OCI-LY7 (cell line): ENCODE results near the gene EIF3L. TPM values are rescaled to one million over a fixed set of nuclear protein-coding genes. Genes with fewer than 3 reads are reported as not detected.

Source experiments
- BruUV-seq: library from RNA; stranded (reverse); fragments of 400-500 nt; replicated peaks from 2 replicates; lab custom pipeline; 2021; lab: Mats Ljungman, UMichigan
- CTCF ChIA-PET: fragments of 300-600 bp; sonication (Branson Sonifier 250); formaldehyde crosslinking; loops from one replicate; lab custom pipeline; 2022; ENCODE audit warnings: antibody characterized with exemption; ENCODE audit not compliant: unreplicated experiment; lab: Charles Lee
- POLR2A ChIA-PET: fragments of 300-600 bp; sonication (Branson Sonifier 250); formaldehyde crosslinking; loops from one replicate; lab custom pipeline; 2022; ENCODE audit warnings: antibody characterized with exemption; lab: Charles Lee
- DNase-seq: peaks from one replicate; pipeline ENCODE4 v3.0.0-alpha.2; 2015; ENCODE audit warnings: low spot score
- H2AFZ ChIP-seq: fragments of 200-600 bp; sonication (generic), shearing (Covaris generic); 2 replicates; pipeline ENCODE4 v1.6.1; 2014; ENCODE audit warnings: mild to moderate bottlenecking, antibody characterized with exemption, low read length, moderate library complexity
- H3K27ac ChIP-seq: fragments of 200-600 bp; sonication (generic); 2 replicates; pipeline ENCODE4 v1.5.1; 2014; ENCODE audit warnings: mixed run types, low read depth, mild to moderate bottlenecking, moderate library complexity, low read length, inconsistent platforms; ENCODE audit not compliant: poor library complexity, severe bottlenecking
- H3K36me3 ChIP-seq: fragments of 200-600 bp; sonication (generic); 2 replicates; pipeline ENCODE4 v1.6.1; 2014; ENCODE audit warnings: mild to moderate bottlenecking, antibody characterized with exemption, low read length, moderate library complexity, mixed read lengths; ENCODE audit not compliant: insufficient read depth
- H3K4me1 ChIP-seq: fragments of 200-600 bp; sonication (generic); 2 replicates; pipeline ENCODE4 v1.5.1; 2014; ENCODE audit warnings: mild to moderate bottlenecking, low read length; ENCODE audit not compliant: insufficient read depth, poor library complexity, severe bottlenecking
- H3K4me2 ChIP-seq: fragments of 200-600 bp; sonication (generic); 2 replicates; pipeline ENCODE4 v1.6.1; 2014; ENCODE audit warnings: mild to moderate bottlenecking, low read length
- H3K4me3 ChIP-seq: fragments of 200-600 bp; sonication (generic); 2 replicates; pipeline ENCODE4 v1.5.1; 2014; ENCODE audit warnings: mild to moderate bottlenecking, low read depth, low read length; ENCODE audit not compliant: poor library complexity, severe bottlenecking
- H3K79me2 ChIP-seq: fragments of 200-600 bp; sonication (generic); 2 replicates; pipeline ENCODE4 v1.6.1; 2016; ENCODE audit warnings: low read depth, mild to moderate bottlenecking, low read length, moderate library complexity, mixed read lengths; ENCODE audit not compliant: insufficient read depth
- H3K9me2 ChIP-seq: fragments of 200-600 bp; sonication (generic); 2 replicates; pipeline ENCODE4 v1.6.1; 2016; ENCODE audit warnings: mild to moderate bottlenecking, low read length, mixed read lengths; ENCODE audit not compliant: insufficient read depth
- H3K9me3 ChIP-seq: fragments of 200-600 bp; sonication (generic); 2 replicates; pipeline ENCODE4 v1.6.1; 2014; ENCODE audit warnings: mild to moderate bottlenecking, mixed run types, low read length, mixed read lengths
- H4K20me1 ChIP-seq: fragments of 200-600 bp; sonication (generic); 2 replicates; pipeline ENCODE4 v1.6.1; 2014; ENCODE audit warnings: mild to moderate bottlenecking, antibody characterized with exemption, low read length, moderate library complexity, mixed read lengths; ENCODE audit not compliant: insufficient read depth
- EZH2phosphoT487 ChIP-seq: fragments of 200-600 bp; sonication (generic); IDR thresholded peaks from 2 replicates; pipeline ENCODE4 v1.6.1; 2018; ENCODE audit warnings: low read depth, borderline replicate concordance, mild to moderate bottlenecking, mixed run types, antibody characterized with exemption, low read length, moderate library complexity, mixed read lengths
- intact Hi-C: fragments of 100-400 bp; cut with micrococcal nuclease; formaldehyde crosslinking; loops from one replicate; pipeline ENCODE4 v1.10.0; 2022; ENCODE audit not compliant: unreplicated experiment
- total RNA-seq, 2 experiments: library from RNA; depleted of rRNA in 1 of 2; stranded (reverse); fragments of >200 nt in 1 of 2; shearing (Covaris generic) in 1 of 2; gene quantifications; 2 replicates each; pipeline ENCODE4 v1.2.3, GENCODE V29; 2014 to 2022
- TF ChIP-seq, protein P1 (sequence below): fragments of 200-600 bp; sonication (generic); conservative IDR thresholded peaks from 2 replicates; pipeline ENCODE4 v1.5.1; 2014; ENCODE audit warnings: mild to moderate bottlenecking, antibody characterized with exemption, low read length, moderate library complexity, mixed read lengths

EIF3L gene
- total RNA-seq, 2 experiments from 2014 or later, result 503 to 596 TPM

DNA sequence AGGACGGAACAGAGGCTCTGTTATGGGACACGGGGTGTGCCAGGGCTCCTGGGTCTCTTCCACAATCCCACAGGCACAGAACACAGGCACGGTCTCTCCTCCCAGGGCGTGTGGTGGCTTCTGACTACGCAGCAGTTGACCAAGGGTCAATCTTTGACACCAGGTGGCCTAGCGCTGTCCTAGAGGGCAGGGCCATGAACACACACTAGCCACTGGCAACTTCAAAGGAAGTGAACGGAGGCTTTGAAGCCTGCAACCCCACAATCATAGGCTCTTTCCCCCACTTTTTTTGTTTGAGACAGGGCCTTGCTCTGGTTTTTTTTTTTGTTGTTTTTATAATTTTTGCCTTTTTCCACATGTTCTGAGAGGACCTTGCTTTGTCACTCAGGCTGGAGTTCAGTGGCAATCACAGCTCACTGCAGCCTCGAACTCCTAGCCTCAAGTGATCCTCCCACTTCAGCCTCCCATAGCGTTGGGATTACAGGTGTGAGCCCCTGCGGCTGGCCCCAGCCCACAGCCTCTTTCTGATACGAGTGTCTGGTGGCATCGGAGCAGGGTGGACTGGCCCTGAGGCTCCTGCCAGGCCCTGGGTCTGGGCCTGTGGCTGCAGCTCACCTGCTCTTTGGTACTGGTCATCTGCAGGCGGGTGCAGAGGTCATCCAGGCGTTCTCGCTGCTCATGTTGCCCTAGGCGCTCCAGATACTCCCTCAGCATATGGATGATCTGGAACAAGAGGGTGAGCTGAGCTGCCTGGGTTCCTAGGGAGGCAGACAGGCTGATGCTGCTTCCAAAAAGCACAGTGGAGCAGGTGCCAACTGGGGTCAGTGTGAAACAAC lies 17.0 kb upstream of the EIF3L start:
- no peaks in the 10 kb centered on the region for H3K9me2 ChIP-seq
- H3K79me2 ChIP-seq, result no peaks in the 10 kb centered on the region
- no peaks in the 10 kb centered on the region for H3K4me1 ChIP-seq
- BruUV-seq, result no TSS peak
- H2AFZ ChIP-seq, result no peak overlapping the region
- H3K4me3 ChIP-seq, result no peak overlapping the region
- intact Hi-C loops, result no loop called here
- POLR2A ChIA-PET, result interaction anchor here (0.6 kb wide), 1 partner anchor 758 kb away, joined by 3 read pairs; no protein-coding TSS in a partner anchor
- TF ChIP-seq EZH2phosphoT487, result no peak
- TF ChIP-seq, protein P1, sequence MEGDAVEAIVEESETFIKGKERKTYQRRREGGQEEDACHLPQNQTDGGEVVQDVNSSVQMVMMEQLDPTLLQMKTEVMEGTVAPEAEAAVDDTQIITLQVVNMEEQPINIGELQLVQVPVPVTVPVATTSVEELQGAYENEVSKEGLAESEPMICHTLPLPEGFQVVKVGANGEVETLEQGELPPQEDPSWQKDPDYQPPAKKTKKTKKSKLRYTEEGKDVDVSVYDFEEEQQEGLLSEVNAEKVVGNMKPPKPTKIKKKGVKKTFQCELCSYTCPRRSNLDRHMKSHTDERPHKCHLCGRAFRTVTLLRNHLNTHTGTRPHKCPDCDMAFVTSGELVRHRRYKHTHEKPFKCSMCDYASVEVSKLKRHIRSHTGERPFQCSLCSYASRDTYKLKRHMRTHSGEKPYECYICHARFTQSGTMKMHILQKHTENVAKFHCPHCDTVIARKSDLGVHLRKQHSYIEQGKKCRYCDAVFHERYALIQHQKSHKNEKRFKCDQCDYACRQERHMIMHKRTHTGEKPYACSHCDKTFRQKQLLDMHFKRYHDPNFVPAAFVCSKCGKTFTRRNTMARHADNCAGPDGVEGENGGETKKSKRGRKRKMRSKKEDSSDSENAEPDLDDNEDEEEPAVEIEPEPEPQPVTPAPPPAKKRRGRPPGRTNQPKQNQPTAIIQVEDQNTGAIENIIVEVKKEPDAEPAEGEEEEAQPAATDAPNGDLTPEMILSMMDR, result no peak
- H3K36me3 ChIP-seq, result peaks cover 59% of the 10 kb centered on the region
- CTCF ChIA-PET, result no interaction called here
- no peak overlapping the region for H3K27ac ChIP-seq
- H3K9me3 ChIP-seq, result no peaks in the 10 kb centered on the region
- H3K4me2 ChIP-seq, result no peak overlapping the region
- DNase-seq, result no peak
- H4K20me1 ChIP-seq, result no peaks in the 10 kb centered on the region

DNA sequence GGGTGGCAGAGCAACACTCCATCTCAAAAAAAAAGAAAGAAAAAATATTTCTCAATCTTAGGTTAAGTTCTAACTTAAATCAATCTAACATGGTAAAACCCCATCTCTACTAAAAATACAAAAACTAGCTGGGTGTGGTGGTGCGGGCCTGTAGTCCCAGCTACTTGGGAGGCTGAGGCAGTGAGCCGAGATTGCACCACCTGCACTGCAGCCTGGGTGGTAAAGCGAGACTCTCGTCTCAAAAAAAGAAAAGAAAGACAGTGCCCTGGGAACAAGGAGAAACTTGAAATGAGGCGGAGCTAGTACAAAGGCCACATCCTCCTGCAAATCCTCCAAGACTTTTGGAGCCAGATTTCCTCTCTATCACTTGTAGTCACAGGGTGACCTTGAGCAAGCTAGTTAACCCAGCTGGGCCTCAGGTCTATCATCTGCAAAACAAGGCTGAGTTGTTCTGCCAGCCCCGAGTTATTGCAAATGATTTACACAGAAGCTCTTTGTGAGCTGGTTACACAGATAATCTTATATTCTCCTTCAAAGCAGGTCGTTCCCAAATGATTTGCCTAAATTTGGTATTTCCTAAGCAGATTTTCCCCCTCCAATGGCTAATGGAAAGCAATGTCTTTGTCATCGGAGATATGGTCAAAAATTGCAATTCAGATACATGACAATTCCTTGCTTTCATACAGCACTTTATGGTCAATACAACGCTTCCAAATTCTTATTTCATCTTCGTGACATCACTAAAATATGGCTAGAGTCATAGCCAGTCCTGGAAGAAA lies 7.0 kb upstream of the EIF3L start:
- no peaks in the 10 kb centered on the region for H4K20me1 ChIP-seq
- DNase-seq, result no peak
- TF ChIP-seq, protein P1, result no peak
- no peak for TF ChIP-seq EZH2phosphoT487
- peaks cover 19% of the 10 kb centered on the region for H3K79me2 ChIP-seq
- intact Hi-C loops, result no loop called here
- peak overlapping the region; percentile 92 for H3K4me2 ChIP-seq
- peaks cover 8% of the 10 kb centered on the region for H3K4me1 ChIP-seq
- no peak overlapping the region for H3K27ac ChIP-seq
- BruUV-seq, result TSS peak; percentile 60
- no peaks in the 10 kb centered on the region for H3K9me2 ChIP-seq
- CTCF ChIA-PET, result interaction anchor here (0.6 kb wide), 1 partner anchor 22 kb away, joined by 3 read pairs; no protein-coding TSS in a partner anchor
- H3K4me3 ChIP-seq, result no peak overlapping the region
- H3K36me3 ChIP-seq, result peaks cover 32% of the 10 kb centered on the region
- POLR2A ChIA-PET, result interaction anchor here (0.5 kb wide), 2 partner anchors 34 to 580 kb away, joined by 3 read pairs; partner anchors contain the start of gene GCAT
- H2AFZ ChIP-seq, result no peak overlapping the region
- H3K9me3 ChIP-seq, result peaks cover 7% of the 10 kb centered on the region; the same call in 1 of the 2 replicates
